GM18870 (cell line): ENCODE results near the gene USP47.

ENCODE experiments used
- ATAC-seq: cut with Tn5 transposase; IDR thresholded peaks from one replicate; pipeline ENCODE4 v1.9.1; 2021; ENCODE audit warnings: moderate library complexity; ENCODE audit not compliant: unreplicated experiment

USP47 gene

DNA sequence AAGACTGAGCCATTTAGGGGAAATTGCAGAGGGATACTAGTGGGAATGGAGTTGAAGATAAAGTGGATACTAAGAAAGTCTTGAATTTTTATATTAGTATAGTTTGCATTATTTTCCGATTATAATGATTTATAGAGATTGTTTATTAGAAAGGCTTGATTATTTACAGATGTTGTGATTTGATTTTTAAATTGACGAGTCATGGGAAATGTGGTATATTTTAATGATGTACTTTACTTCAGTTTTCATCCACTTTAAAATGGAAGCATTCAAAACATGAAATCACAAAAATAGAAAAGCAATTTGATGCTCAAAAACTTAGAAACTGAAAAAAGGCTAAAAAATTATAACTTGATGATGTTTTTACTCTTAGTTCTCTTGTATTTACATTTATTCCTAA lies 21.2 kb downstream of the USP47 start:
- ATAC-seq = no peak

DNA sequence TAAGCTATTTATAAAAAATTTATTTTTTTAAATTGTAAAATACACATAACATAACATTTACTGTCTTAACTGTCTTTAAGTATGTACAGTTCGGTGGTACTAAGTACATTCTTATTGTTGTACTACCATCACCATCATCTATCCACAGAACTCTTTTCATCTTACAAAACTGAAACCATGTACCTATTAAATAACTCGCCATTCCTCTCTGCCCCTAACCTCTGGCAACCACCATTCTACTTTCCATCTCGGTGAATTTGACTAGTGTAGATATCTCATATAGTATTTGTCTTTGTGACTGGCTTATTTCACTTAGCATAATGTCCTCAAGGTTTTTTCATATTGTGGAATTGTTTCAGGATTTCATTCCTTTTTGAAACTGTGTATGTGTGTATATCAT lies 22.6 kb downstream of the USP47 start:
- ATAC-seq = no peak

DNA sequence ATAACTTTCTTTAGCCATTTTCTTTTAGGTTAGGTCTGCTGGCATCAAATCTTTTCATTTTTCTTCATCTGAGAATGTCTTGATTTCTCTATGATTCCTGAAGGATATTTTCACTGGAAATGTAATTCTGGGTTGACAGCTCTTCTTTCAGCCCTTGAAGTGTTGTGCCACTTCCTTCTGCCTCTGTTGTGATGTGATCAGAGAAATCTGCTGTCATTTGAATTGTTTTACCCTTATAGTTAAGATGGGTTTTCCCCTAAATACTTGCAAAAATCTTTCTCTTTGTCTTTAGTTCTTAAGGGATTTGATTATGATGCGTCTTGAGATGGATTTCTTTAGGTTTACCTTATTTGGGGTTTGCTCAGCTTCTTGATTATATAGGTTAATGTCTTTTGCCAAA lies 23.0 kb downstream of the USP47 start:
- no peak for ATAC-seq

DNA sequence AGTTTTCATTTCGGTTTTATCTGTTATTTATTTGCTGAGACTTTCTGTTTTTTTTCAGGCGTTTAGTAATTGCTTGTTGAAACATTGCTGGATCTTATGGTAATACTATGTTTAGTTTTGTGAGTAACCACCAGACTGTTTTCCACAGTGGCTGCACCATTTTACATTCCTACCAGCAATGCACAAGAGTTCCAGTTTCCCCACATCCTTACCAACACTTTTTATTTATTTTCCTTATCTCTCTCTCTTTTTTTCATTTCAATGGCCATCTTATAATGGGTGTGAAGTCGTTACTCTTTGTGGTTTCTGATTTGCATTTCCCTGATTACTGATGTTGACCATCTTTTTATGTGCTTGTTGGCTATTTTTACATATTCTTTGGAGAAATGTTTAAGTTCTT lies 23.7 kb downstream of the USP47 start:
- ATAC-seq = no peak

DNA sequence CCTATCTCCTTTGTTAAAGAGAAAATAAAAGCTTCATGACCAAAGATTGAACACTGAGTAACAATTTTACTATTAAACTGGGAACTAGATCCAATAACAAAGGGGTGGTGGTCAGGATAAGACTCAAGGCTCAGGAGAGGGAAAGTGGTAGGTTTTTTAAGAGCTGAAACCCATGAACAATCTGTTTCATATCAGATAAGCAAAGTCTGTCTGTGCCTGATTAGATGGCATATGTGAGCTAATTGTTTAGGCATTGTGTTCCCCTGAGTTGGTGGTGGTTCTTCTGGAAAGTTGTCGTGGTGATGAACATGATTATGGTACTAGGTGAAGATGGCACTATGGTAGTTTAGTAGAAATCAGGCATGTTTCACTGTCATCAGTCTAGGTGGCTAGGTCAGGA lies 24.4 kb downstream of the USP47 start:
- no peak for ATAC-seq

DNA sequence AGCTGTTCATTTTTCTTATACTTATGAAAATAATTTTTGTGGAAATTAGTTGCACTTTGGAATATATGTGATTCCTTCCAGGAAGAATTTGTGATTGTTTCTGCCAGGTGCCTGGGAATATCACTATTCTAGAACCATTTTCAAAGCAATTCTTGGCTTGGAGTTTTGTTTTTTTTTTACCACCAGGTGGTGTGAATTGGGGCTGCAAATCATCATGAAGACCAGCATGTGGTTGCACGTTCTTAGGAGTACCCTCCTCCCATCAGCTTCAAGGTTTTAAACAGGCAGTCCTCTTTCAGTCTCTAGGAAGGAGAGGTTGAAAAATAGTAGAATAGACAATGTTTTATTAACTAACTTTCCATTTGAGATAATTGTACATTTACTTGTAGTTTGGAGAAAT lies 25.9 kb downstream of the USP47 start:
- no peak for ATAC-seq

DNA sequence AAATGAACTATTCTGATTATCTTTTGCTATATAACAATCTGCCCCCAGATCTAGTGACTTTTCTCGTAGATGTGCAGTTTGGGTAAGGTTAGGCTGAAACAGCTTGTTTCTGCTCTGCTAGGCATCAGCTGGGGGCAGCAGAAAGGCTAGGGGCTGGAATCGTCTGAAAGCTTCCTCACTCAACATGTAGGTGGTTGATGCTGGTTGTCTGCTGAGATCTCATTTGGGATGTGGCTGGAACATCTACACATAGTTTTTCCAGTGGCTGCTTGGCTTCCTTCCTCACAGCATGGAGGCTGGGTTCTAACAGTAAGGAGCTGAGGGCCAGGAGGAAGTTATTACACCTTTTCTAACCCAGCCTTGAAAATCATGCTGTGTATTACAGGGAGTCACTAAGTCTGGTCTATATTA lies 30.2 kb downstream of the USP47 start:
- ATAC-seq = no peak

DNA sequence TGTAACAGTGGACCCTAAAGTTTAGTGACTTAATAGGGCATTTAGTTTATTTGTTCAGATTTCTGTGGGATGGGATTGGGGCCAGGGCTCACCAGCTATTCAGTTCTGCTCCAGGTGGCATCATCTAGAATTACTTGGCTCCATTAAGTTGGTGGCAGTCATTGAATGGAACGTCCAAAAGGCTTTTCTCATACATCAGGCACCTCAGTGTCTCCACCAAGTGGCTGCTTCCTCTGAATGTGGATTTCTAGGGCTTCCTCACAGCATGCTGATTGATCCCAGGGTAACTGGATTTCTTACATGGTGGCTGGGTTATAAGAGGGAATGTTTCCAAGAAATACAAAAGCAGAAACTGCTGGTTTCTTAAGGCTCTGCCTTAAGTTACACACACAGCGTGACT lies 34.7 kb downstream of the USP47 start:
- no peak for ATAC-seq

DNA sequence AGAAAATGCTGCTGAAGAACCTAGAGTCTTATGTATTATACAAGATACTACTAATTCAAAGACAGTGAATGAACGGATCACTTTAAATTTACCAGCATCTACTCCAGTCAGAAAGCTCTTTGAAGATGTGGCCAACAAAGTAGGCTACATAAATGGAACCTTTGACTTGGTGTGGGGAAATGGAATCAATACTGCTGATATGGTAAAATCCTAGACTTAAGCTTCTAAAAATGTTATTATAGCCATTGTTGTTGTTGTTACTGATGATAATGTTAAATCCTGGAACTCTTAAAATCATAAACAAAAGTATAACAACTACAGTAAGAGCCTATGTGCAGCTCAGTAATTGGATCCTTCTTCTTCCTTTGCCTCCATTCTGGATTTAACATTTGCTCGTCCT lies 38.4 kb downstream of the USP47 start:
- ATAC-seq = no peak

DNA sequence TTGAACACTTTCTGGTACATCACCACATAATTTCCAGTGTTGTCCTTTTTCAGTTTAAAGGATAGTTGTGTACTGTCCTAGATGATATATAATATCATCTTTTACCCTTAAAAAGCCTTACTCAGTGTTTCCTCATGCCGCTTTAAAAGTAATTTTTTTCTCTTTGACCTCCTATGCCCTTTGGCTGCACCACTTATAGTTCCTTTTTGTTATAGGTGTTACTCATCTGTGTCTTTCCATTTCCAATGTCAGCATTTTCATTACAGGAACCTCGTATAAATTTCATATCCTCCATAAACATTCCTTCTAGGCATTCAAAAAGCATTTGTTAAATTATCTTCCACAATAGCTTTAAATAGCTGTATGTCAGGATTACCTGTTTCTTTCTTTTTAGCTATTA lies 40.8 kb downstream of the USP47 start:
- ATAC-seq = no peak

DNA sequence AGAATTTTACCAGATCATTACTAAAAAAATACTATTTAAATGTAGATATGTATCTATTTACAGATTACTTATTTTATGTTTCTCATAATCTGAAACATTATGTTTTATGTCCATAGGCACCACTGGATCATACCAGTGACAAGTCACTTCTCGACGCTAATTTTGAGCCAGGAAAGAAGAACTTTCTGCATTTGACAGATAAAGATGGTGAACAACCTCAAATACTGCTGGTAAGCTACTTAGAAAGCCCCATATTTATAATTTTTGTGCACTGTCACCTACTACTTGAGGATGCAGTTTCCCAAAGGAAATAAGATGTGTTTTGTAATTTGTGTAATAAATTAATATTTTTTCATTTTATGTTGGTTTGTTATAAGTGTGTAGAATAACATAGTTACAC lies 42.6 kb downstream of the USP47 start:
- no peak for ATAC-seq

DNA sequence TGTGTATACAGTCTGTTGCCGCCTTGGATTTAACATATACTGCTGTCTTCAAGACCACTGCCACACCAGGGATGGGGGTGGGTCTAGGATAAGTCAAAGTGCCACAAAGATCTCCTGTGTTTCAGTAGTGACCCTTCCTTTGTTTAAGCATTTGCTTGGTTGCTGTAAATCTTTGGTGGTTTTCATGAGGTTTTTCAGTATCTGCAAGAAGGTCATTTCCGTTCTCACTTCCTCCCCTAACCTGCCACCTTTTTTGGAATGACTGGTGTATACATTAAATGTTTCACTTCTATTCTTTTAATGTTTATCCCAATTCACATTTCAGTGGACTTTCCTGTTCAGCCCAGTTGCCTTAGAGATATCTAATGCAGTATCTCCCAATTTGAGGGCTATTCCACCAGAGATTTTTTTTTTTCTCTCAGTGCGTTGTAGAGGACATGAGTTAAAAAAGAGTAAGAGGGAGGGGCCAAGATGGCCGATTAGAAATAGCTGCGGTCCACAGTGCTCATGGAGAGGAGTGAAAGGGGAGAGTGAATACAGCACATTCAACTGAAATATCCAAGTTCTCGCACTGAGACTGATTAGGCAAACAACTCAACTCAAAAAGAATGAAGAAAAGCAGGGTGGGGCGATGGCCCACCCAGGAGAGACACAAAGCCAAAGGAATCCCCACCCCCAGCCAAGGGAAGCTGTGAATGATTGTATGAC lies 43.2 kb downstream of the USP47 start:
- peak; percentile 92 for ATAC-seq

DNA sequence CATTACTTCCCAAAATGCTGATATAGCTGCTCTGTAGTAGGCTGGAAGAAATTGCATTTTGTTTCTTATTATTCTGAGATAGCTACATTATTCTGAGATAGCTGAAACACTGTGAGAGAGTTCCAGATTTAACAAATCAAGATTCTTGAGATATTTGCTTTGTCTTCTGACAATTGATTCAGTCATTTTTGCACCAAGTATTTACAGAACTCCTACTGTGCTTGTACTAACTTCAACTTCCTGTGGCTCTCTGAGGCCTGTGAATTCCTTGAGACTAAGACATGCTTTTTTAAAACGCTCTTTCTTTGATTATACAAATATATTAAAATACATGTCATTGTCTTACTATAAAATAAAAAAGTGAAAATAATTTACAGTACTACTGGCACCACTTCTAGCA lies 52.7 kb downstream of the USP47 start:
- no peak for ATAC-seq

DNA sequence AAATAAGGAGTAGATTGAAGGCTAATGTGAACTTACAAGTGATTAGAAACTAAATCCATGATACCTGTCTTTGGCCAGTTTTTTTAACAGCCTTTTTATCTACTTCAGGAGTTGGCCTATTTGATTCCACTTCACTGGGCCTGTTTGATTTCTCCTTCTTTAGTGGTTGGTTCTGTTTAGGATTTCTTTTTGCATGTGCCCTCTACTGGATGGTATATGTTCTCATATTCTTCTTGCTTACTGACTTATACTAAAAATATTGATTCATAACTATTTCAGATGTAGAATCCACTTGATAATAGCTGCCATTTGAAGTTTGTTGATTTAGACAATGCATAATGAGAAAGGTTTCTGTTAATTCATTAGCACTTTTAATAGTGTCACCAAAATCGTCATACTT lies 53.9 kb downstream of the USP47 start:
- no peak for ATAC-seq

DNA sequence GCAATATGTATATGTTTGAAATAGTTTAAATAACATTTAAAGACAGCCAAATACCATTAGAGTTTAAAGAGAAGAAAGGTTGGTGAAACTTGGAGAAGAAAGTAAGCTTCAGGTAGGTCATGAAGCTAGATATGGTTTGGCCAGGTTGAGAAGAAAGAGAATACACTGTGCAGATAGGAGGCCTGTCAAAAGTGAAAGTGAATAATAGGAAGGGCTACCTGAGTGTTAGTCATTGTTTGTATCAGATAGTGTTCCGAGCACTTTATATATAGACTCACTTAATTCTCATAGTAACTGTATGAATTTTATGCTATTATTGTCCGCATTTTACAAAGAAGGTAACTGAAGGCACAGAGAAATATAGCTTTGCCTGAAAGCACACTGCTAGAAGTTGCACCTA lies 56.9 kb downstream of the USP47 start:
- no peak for ATAC-seq

DNA sequence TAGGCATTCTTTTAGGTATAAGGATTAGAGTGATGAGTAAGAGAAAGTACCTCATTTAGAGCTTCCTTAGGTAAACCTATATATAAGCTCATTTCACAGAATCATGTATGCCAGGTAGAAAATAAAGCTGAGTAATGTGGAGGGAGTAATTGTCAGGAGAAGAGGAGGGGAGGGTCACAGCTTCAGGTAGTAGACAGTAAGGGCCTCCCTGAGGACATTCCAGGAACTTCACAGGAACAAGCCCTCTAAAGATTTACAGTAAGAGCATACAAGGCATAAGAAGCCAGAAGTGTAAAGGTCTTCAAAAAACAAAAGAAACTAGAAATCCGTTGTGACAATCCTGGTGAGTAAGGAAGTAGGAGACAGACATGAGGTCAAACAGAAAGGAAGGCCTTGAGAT lies 57.6 kb downstream of the USP47 start:
- no peak for ATAC-seq

DNA sequence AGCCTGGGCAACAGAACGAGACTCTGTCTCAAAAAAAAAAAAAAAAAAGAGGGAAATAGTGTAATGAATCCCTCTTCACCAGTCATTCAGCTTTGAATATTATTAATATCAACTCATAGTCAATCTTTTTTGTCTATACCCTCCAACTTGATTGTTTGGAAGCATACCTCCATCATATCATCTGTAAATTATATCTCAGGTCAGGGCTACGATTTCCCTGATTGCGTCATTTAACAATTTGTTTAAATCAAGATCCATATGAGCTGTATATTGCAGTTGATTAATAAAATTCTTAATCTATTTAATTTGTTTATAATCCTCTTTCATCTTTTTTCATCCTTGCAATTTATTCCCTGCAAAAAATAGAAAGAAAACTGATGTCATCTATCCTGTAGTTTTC lies 60.2 kb downstream of the USP47 start:
- no peak for ATAC-seq

DNA sequence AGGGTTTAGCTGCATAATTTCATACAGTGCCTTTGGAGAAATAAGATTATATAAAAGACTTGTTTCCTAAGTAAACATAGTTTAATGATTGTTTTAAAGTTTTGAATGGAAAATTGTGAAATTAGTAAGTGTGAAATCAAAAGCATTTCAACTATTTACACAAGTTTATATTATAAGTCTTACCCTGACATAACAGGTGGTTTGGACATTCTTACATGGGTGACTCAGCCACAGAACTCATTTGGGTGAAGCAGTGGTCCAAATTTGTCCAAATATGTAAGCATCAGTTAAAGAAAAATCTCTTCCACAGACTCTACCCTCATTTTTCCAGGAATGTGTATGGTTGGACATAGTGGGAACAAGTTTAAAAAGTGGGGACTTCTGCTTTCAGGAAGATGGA lies 68.0 kb downstream of the USP47 start:
- ATAC-seq = no peak

DNA sequence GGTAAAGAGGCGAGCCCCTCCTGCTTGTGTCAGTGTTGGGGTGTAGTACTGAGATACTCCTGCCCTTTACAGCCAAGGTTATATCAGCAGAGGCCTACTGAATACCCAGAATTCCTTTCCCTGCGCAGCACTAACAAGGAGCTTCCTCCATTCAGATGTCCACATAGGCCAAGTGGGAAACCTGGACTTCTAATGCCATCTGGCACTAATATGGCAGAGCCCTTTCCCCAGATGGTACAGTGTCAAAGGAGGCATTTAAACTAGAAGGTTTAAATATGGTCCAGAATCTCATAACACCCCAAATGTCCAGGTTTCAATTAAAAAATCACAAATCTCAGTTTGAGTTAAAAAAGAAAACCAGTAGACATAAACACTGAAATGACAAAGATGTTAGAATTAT lies 68.8 kb downstream of the USP47 start:
- no peak for ATAC-seq

DNA sequence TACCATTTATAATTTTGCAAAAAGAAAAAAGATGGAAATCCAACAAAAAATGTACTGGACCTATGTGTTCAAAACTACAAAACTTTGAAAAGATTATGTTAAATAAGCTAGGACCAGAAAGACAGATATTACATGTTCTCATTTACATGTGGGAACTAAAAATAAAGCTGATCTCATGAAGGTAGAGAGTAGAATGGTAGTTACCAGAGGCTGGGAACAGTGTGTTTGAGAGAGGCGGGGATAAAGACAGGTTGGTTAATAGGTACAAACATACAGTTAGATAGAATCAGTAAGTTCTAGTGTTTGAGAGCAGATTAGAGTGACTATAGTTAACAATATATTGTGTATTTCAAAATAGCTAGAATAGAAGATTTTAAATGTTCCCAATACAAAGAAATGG lies 71.6 kb downstream of the USP47 start:
- ATAC-seq = no peak

DNA sequence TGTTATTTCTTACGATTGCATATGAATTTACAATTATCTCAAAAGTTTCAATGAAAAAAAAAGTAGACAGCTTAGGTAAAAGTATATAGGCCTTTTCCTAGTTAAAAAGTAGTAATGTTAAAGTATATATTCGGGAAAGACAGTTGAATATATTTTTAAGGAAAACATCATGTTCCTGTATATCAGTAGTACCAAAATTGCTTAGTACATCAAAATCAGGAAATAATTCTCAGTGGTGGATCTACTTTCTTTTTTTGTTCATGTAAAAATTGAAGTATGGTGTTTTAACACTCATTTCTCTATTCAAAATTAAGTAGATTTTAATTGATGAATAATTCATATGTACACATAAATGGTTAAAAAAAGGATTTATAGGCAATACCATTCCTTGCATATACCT lies 73.9 kb downstream of the USP47 start:
- ATAC-seq = no peak

DNA sequence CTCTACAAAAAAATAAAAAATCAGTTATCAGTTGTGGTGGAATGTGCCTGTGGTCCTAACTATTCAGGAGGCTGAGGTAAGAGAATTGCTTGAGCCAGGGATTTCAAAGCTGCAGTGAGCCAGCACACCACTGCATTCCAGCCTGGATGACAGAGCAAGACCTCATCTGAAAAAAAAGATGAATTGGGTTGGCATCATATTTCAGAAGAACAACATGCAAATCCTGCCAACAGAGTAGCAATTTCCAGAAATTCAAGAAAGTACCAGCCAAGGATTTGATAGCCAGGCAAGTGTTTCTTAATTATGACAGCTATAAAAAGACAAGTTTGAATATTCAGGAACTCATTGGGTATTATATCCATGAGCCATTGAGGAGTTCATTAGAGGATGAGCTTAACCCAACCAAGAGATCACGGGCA lies 75.2 kb downstream of the USP47 start:
- ATAC-seq = no peak

DNA sequence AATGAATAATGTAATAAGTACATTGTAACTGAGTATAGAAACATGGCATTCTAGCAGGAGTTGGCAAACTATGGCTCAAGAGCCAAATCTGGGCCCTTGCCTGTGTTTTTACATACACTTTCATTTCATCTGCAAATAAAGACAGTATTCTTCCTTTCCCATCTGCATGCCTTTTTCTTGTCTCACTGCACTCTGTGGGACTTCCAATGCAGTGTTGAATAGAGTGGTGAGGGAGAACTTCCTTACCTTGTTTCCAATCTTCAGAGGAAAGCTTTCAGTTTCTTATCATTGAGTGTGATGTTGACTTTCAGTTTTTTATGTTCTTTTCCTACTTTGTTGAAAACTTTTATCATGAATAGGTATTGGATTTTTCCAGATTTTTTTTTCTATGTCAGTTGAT lies 82.1 kb downstream of the USP47 start:
- ATAC-seq = no peak

DNA sequence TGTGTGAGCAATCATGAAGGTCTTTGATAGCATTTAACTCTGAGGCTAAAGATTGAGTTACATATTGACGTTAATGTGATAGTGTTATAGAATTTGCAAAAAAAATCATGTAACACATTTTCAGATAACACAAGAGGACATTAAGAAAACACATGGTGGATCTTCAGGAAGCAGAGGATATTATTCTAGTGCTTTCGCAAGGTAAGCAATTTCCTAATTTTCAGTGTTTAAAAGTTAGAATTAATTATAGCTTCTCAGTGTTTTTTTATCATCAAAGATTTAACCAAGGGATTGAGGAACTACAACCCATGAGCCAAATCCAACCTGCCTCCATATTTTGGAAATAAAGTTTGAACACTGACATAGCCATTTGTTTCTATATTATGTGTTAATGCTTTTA lies 88.1 kb downstream of the USP47 start:
- no peak for ATAC-seq
